GM21786 (cell line): Measurements from ENCODE around the gene COQ5.

Source experiments
- ATAC-seq: cut with Tn5 transposase; IDR thresholded peaks from one replicate; pipeline ENCODE4 v1.9.1; 2021; ENCODE audit not compliant: unreplicated experiment

COQ5 gene

GRCh38 chr12:120485961-120486881 is 42.7 kb downstream of the COQ5 start:
- ATAC-seq, result no peak

- no peak for ATAC-seq
These were observed 45.3 kb downstream of the COQ5 start for GRCh38 chr12:120483621-120484020.

- no peak for ATAC-seq
These were observed 47.8 kb downstream of the COQ5 start for GRCh38 chr12:120481022-120481767.

GRCh38 chr12:120480211-120480610 is 48.7 kb downstream of the COQ5 start:
- no peak for ATAC-seq

GRCh38 chr12:120479458-120479857 is 49.5 kb downstream of the COQ5 start:
- no peak for ATAC-seq

- no peak for ATAC-seq
These were observed 53.3 kb downstream of the COQ5 start for GRCh38 chr12:120475643-120476042.

- no peak for ATAC-seq
These were observed 54.4 kb downstream of the COQ5 start for GRCh38 chr12:120474616-120474960.

- ATAC-seq, result no peak
These were observed 54.9 kb downstream of the COQ5 start for GRCh38 chr12:120473807-120474615.

GRCh38 chr12:120472521-120472920 is 56.4 kb downstream of the COQ5 start:
- no peak for ATAC-seq

GRCh38 chr12:120470150-120470784 is 58.7 kb downstream of the COQ5 start:
- ATAC-seq, result peak; percentile 23

- peak; percentile 88 for ATAC-seq
These were observed 59.4 kb downstream of the COQ5 start, which contains the start of gene SRSF9 for GRCh38 chr12:120469450-120470149. Gene SRSF9, minus strand, starts transcription at chr12:120469748. Its CDS starts 139 bp downstream, at chr12:120469609.

- ATAC-seq, result peak; percentile 24
These were observed 60.0 kb downstream of the COQ5 start for GRCh38 chr12:120468821-120469449.

GRCh38 chr12:120468325-120468820 is 60.6 kb downstream of the COQ5 start:
- no peak for ATAC-seq

- ATAC-seq, result no peak
These were observed 61.5 kb downstream of the COQ5 start for GRCh38 chr12:120467439-120467838.

- ATAC-seq, result no peak
These were observed 62.2 kb downstream of the COQ5 start for GRCh38 chr12:120466560-120467315.

GRCh38 chr12:120465756-120466155 is 63.2 kb downstream of the COQ5 start:
- no peak for ATAC-seq

- ATAC-seq, result no peak
These were observed 65.2 kb downstream of the COQ5 start for GRCh38 chr12:120463712-120464111.

- ATAC-seq, result no peak
These were observed 66.8 kb downstream of the COQ5 start for GRCh38 chr12:120462099-120462640.
